Stomach (tissue), 9 donors: Measurements from ENCODE around the gene TEAD2. TPM values are rescaled to one million over a fixed set of nuclear protein-coding genes. Genes with fewer than 3 reads are reported as not detected.

Experiments
- DNase-seq, 2 donors: peaks; one replicate each; pipeline versions ENCODE4 v3.0.0 to v3.0.0-alpha.2; 2013 to 2019
- H3K27ac ChIP-seq, 5 donors: fragments of 200-600 bp in 4 of 5; sonication (generic) in 4 of 5; one replicate each; pipeline ENCODE4 v1.5.1; 2013 to 2019; ENCODE audit warnings: mild to moderate bottlenecking in 1 of 5, moderate library complexity in 1 of 5
- H3K27me3 ChIP-seq, 3 donors: fragments of 200-600 bp; sonication (generic); one replicate each; pipeline ENCODE4 v1.5.1; 2017 to 2019; ENCODE audit warnings: mixed run types in 1 of 3
- H3K36me3 ChIP-seq, 4 donors: fragments of 200-600 bp; sonication (generic); 1 replicate in 3 of 4; 2 replicates in 1 of 4; pipeline ENCODE4 v1.5.1; 2016 to 2019
- H3K4me1 ChIP-seq, 4 donors: fragments of 200-600 bp; sonication (generic); one replicate each; pipeline ENCODE4 v1.5.1; 2016 to 2019
- H3K4me3 ChIP-seq, 4 donors: fragments of 200-600 bp; sonication (generic) in 3 of 4; one replicate each; pipeline ENCODE4 v1.5.1; 2016 to 2019; ENCODE audit warnings: mild to moderate bottlenecking in 1 of 4
- H3K9me3 ChIP-seq, 4 donors: fragments of 200-600 bp; sonication (generic); one replicate each; pipeline ENCODE4 v1.5.1; 2016 to 2019
- EP300 ChIP-seq: sonication (generic); formaldehyde crosslinking; IDR thresholded peaks from one replicate; pipeline ENCODE4 v1.6.1; 2017; ENCODE audit warnings: antibody characterized with exemption
- POLR2A ChIP-seq, 4 donors: fragments of 450-650 bp; IDR thresholded peaks; one replicate each; pipeline ENCODE4 v1.6.1; 2016; ENCODE audit warnings: antibody characterized with exemption in 4 of 4, control low read depth in 2 of 4, mild to moderate bottlenecking in 1 of 4, moderate library complexity in 1 of 4
- POLR2AphosphoS5 ChIP-seq, 3 donors: sonication (generic); formaldehyde crosslinking; IDR thresholded peaks; one replicate each; pipeline ENCODE4 v1.6.1; 2016; ENCODE audit warnings: antibody characterized with exemption in 3 of 3
- WGBS, 5 donors: extraction: QIAGEN DNeasy Blood & Tissue Kit in 3 of 5; methylation state at CpG; one replicate each; pipeline versions ENCODE4 v1.1.5 to v1.1.7; 2013 to 2018; 5-methylcytosine and 5-hydroxymethylcytosine counted together
- intact Hi-C: fragments of 100-400 bp; cut with DNase I; formaldehyde crosslinking; loops from one replicate; pipeline ENCODE4 v1.15.1; 2023; ENCODE audit warnings: low total_unique reads
- polyA plus RNA-seq, 3 donors: library from polyadenylated mRNA; stranded (reverse); fragments of 200-250 nt; gene quantifications; one replicate each; pipeline ENCODE4 v1.2.3, GENCODE V29; 2013
- total RNA-seq, 5 donors: library from RNA; depleted of rRNA; stranded (reverse); fragments of >200 nt; gene quantifications; one replicate each; pipeline versions ENCODE4 v1.1.0 to v1.2.3, GENCODE V29; 2014 to 2016
- TF ChIP-seq, protein P1 (sequence below), 7 experiments: fragments of 450-650 bp in 4 of 7; fragments of 200-600 bp in 3 of 7; sonication (generic) in 3 of 7; IDR thresholded peaks; one replicate each; pipeline ENCODE4 v1.5.1; 2016 to 2019; ENCODE audit warnings: antibody characterized with exemption in 7 of 7, control low read depth in 2 of 7, mild to moderate bottlenecking in 1 of 7
- donor health status: healthy with polysubstance abuse.
- donor health status: Bipolar disorder and iron deficiency.
- donor health status: healthy.

TEAD2 gene
- total and polyA plus RNA-seq, 8 donors: 4.3 to 42.0 (median 20.0) TPM

DNA sequence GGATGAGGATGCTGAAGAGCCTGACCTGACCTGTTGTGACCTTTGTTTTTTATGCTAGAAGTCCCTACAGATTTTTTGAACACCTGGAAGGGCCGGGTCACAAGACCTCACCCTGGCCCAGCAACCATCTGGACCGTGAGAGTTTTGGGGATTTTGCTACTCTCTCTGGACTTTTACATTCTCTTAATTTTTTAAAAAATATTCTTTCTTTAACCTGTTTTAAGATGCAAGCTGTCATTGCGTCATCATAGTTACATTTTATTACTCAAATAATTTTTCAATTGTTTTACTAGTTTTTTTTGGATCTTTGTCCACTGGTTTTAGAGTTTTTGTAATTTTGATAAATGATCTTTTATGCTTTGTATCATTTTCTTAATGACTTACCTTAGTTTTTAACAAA is 9.0 kb upstream of the TEAD2 start:
- Histone ChIP-seq H3K4me3 (no peak overlapping the region), H3K36me3 (peaks cover 0 to 4% (median 0%) of the 10 kb centered on the region in 4 donors), H3K27ac (no peak overlapping the region), H3K27me3 (peaks cover 0 to 7% (median 0%) of the 10 kb centered on the region in 3 donors), H3K4me1 (no peaks in the 10 kb centered on the region), H3K9me3 (peaks cover 6 to 25% (median 18%) of the 10 kb centered on the region in 4 donors)
- 69 to 93% (median 84%) methylated on average over 3 of the region's 3 CpGs for WGBS, 5 donors
- TF ChIP-seq POLR2AphosphoS5 (IDR thresholded peaks at IDR 0.05) (no peak), POLR2A (IDR thresholded peaks at IDR 0.05) (no peak)
- intact Hi-C loops: no loop called here
- DNase-seq: no peak

DNA sequence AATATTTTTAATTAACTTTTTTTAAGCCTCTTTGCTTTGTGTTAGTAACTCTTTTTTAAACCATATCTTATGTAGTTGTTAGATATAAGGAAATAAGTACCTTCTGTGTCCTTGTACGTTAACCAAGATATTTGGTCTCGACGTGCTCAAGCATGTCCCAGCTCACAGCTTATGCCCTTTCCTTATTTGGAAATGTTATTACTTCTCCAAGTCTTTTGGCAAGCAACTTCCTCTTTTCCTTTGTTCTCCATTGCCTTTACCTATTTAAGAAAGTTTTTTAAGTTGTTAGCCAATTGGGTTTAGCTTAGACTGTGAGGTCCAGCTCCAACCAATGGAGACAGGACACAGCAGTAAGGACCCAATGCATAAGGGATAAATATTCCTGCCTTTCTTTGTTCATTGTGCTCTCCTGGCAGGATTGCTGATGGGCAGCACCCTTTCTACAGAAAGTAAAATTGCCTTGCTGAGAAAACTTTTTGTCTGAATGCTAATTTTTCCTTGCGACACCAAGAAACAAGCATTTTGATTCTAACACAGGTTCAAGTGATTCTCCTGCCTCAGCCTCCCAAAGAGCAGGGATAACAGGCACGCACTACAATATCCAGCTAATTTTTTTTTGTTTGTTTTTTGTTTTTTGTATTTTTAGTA is 6.6 kb upstream of the TEAD2 start:
- H3K27me3 ChIP-seq: peaks cover 0 to 7% (median 3%) of the 10 kb centered on the region in 3 donors
- peaks cover 0 to 4% (median 0%) of the 10 kb centered on the region in 4 donors for H3K36me3 ChIP-seq
- peaks cover 6 to 25% (median 18%) of the 10 kb centered on the region in 4 donors for H3K9me3 ChIP-seq
- 79 to 96% (median 92%) methylated on average over 5 of the region's 5 CpGs for whole genome bisulfite sequencing, 5 donors
- TF ChIP-seq POLR2AphosphoS5 (IDR thresholded peaks at IDR 0.05) (no peak), EP300 (no peak), POLR2A (IDR thresholded peaks at IDR 0.05) (no peak)
- TF ChIP-seq, protein P1, sequence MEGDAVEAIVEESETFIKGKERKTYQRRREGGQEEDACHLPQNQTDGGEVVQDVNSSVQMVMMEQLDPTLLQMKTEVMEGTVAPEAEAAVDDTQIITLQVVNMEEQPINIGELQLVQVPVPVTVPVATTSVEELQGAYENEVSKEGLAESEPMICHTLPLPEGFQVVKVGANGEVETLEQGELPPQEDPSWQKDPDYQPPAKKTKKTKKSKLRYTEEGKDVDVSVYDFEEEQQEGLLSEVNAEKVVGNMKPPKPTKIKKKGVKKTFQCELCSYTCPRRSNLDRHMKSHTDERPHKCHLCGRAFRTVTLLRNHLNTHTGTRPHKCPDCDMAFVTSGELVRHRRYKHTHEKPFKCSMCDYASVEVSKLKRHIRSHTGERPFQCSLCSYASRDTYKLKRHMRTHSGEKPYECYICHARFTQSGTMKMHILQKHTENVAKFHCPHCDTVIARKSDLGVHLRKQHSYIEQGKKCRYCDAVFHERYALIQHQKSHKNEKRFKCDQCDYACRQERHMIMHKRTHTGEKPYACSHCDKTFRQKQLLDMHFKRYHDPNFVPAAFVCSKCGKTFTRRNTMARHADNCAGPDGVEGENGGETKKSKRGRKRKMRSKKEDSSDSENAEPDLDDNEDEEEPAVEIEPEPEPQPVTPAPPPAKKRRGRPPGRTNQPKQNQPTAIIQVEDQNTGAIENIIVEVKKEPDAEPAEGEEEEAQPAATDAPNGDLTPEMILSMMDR (IDR thresholded peaks at IDR 0.05): no peak
- peaks cover under 1 to 7% (median 4%) of the 10 kb centered on the region in 4 donors for H3K4me1 ChIP-seq
- intact Hi-C loops: no loop called here
- H3K27ac ChIP-seq: no peak overlapping the region
- DNase-seq: no peak
- no peak overlapping the region for H3K4me3 ChIP-seq

DNA sequence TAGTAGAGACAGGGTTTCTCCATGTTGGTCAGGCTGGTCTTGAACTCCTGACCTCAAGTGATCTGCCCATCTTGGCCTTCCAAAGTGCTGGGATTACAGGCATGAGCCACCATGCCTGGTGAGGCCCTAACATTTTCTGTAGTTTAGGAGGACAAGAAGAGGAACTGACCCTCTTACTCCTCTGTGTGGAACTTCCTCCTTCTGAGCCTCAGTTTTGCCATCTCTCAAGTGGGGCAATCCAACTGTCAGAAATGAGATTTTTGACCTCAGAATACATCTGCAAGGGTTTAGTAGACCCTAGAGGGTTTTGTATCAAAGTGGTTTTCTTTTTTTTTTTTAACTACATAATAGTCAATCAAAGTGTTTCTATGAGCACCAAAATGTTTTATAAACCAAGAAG is 3.9 kb upstream of the TEAD2 start:
- Histone ChIP-seq H3K36me3 (peaks cover 0 to 4% (median 0%) of the 10 kb centered on the region in 4 donors), H3K9me3 (peaks cover 6 to 25% (median 18%) of the 10 kb centered on the region in 4 donors), H3K27me3 (peaks cover 0 to 32% (median 9%) of the 10 kb centered on the region in 3 donors), H3K4me1 (peaks cover 16 to 32% (median 27%) of the 10 kb centered on the region in 4 donors), H3K27ac (no peak overlapping the region), H3K4me3 (no peak overlapping the region)
- TF ChIP-seq, protein P1 (IDR thresholded peaks at IDR 0.05): no peak
- TF ChIP-seq POLR2AphosphoS5 (IDR thresholded peaks at IDR 0.05) (no peak), EP300 (no peak), POLR2A (IDR thresholded peaks at IDR 0.05) (no peak)
- intact Hi-C loops: no loop called here
- DNase-seq: no peak

DNA sequence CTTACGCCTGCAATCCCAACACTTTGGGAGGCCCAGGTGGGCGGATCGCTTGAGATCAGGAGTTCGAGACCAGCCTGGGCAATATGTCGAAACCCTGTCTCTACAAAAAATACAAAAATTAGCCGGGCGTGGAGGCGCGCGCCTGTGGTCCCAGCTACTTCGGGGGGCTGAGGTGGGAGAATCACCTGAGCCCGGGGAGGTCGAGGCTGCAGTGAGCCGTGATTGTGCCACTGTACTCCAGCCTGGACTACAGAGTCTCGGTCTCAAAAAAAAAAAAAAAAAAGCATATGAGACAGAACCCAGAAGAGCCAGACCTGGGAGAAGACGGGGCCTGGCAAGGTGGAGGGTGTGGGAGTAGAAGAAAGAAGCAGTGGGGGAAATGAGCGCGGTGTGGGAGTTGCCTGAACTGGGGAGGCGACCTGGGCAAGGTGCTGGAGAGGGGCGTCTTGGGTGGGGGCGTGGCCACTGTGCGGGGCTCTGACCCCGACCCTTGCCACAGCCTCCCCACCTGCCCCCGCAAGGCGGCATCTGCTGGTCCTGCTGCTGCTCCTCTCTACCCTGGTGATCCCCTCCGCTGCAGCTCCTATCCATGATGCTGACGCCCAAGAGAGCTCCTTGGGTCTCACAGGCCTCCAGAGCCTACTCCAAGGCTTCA is 2.0 kb upstream of the TEAD2 start:
- H3K27ac ChIP-seq: peak overlapping the region in 4 of 5 donors; percentile 36 to 94 (median 74)
- peak in 1 of 2 donors; percentile 29 for DNase-seq
- 65 to 75% (median 70%) methylated on average over 25 to 27 of the region's 27 CpGs for WGBS, 5 donors

More for the DNA sequence above, 2.0 kb upstream of the TEAD2 start:
- intact Hi-C loops: no loop called here
- TF ChIP-seq, protein P1 (IDR thresholded peaks at IDR 0.05): no peak
- no peak for TF ChIP-seq POLR2AphosphoS5 (IDR thresholded peaks at IDR 0.05)
- no peak for TF ChIP-seq EP300
- no peak for TF ChIP-seq POLR2A (IDR thresholded peaks at IDR 0.05)
- peaks cover 0 to 33% (median 9%) of the 10 kb centered on the region in 3 donors for H3K27me3 ChIP-seq
- H3K36me3 ChIP-seq: peaks cover 0 to 7% (median 5%) of the 10 kb centered on the region in 4 donors
- H3K4me1 ChIP-seq: peaks cover 16 to 49% (median 33%) of the 10 kb centered on the region in 4 donors
- H3K4me3 ChIP-seq: peak overlapping the region; percentile 63 to 82 (median 76)
- H3K9me3 ChIP-seq: peaks cover 2 to 14% (median 7%) of the 10 kb centered on the region in 4 donors
